LNCaP clone FGC (cell line): ENCODE measurements around the gene HCFC1.

Experiments used
- DNase-seq: peaks from one replicate; pipeline ENCODE4 v3.0.0-alpha.2; 2011; ENCODE audit warnings: low read depth
- H3K4me3 ChIP-seq: 2 replicates; pipeline ENCODE4 v1.5.1; 2011; ENCODE audit warnings: mild to moderate bottlenecking, low read depth, low read length, control low read depth
- CTCF ChIP-seq: IDR thresholded peaks from 2 replicates; pipeline ENCODE4 v1.5.1; 2012; ENCODE audit warnings: mild to moderate bottlenecking; ENCODE audit not compliant: control insufficient read depth, insufficient read depth; ENCODE audit errors: extremely low read depth

The HCFC1 gene

GRCh38 chrX:153910446-153910845 is 61.2 kb downstream of the HCFC1 start:
- no peak for TF ChIP-seq CTCF

GRCh38 chrX:153909980-153910360 is 61.6 kb downstream of the HCFC1 start:
- TF ChIP-seq CTCF, result no peak

More at GRCh38 chrX:153910446-153910845, 61.2 kb downstream of the HCFC1 start:
- DNase-seq, result no peak
- H3K4me3 ChIP-seq, result no peak overlapping the region

GRCh38 chrX:153909024-153909979 is 62.3 kb downstream of the HCFC1 start:
- TF ChIP-seq CTCF, result no peak
- H3K4me3 ChIP-seq, result no peak overlapping the region
- DNase-seq, result no peak

More at GRCh38 chrX:153909980-153910360, 61.6 kb downstream of the HCFC1 start:
- no peak overlapping the region for H3K4me3 ChIP-seq
- no peak for DNase-seq

- DNase-seq, result no peak
- TF ChIP-seq CTCF, result no peak
- no peak overlapping the region for H3K4me3 ChIP-seq
These were observed 63.3 kb downstream of the HCFC1 start for GRCh38 chrX:153908219-153908860.

- no peak for TF ChIP-seq CTCF
- DNase-seq, result no peak
- H3K4me3 ChIP-seq, result no peak overlapping the region
These were observed 64.2 kb downstream of the HCFC1 start for GRCh38 chrX:153907456-153907855.

- TF ChIP-seq CTCF, result no peak
- DNase-seq, result no peak
These were observed 65.3 kb downstream of the HCFC1 start for GRCh38 chrX:153906126-153906917.

More at GRCh38 chrX:153906126-153906917, 65.3 kb downstream of the HCFC1 start:
- no peak overlapping the region for H3K4me3 ChIP-seq
